ENCODE measurements around the gene PNKD.

GRCh38 chr2:218281449-218281848 is 11.1 kb downstream of the PNKD start:
- TF ChIP-seq SPI1 (IDR thresholded peaks at IDR 0.05; ENCODE audit: low read depth, low read length) (no peak), TAF1 (IDR thresholded peaks at IDR 0.05; ENCODE audit: low read depth, low read length) (no peak), POLR2AphosphoS5 (IDR thresholded peaks at IDR 0.05; ENCODE audit: low read depth, low read length) (no peak), POLR2A (IDR thresholded peaks at IDR 0.05; ENCODE audit: low read depth, low read length) (no peak), POU2F2 (IDR thresholded peaks at IDR 0.05; ENCODE audit: low read depth, low read length) (no peak), PAX5 (IDR thresholded peaks at IDR 0.05; ENCODE audit: insufficient read depth, low read length, severe bottlenecking) (no peak)

Data from GM12891 (cell line).